D721Med (cell line): ENCODE measurements around the gene PCP4L1.

Experiments
- DNase-seq: peaks from one replicate; pipeline ENCODE4 v3.0.0; 2011; ENCODE audit warnings: low spot score; ENCODE audit not compliant: insufficient read length
- FAIRE-seq: peaks from 2 replicates; lab custom pipeline; 2011; peaks lifted over from hg19 to GRCh38; lab: Jason Lieb, UNC
- CTCF ChIP-seq: IDR thresholded peaks from 2 replicates; pipeline ENCODE4 v1.5.1; 2012; ENCODE audit warnings: mild to moderate bottlenecking, control low read depth; ENCODE audit not compliant: insufficient read depth; ENCODE audit errors: missing control alignments

PCP4L1 gene

GRCh38 chr1:161258439-161259344 is at the start of gene PCP4L1:
TSS of gene PCP4L1 (plus strand) at chr1:161258745. CDS start at chr1:161258975, 230 bp downstream.
- FAIRE-seq, result no peak

GRCh38 chr1:161209790-161210409 is 48.6 kb upstream of the PCP4L1 start:
- peak; percentile 99 for TF ChIP-seq CTCF
- DNase-seq (peak; percentile 65), FAIRE-seq (peak; percentile 48)

More at GRCh38 chr1:161258439-161259344, at the start of gene PCP4L1:
- no peak for DNase-seq
- no peak for TF ChIP-seq CTCF

- TF ChIP-seq CTCF, result no peak
- DNase-seq, result no peak
- no peak for FAIRE-seq
Measured at GRCh38 chr1:161214369-161214768, 44.2 kb upstream of the PCP4L1 start.

GRCh38 chr1:161215076-161215475 is 43.5 kb upstream of the PCP4L1 start, which contains the start of gene FCER1G:
TSS of gene FCER1G (plus strand) at chr1:161215295. CDS start at chr1:161215322, 27 bp downstream.
- FAIRE-seq (no peak), DNase-seq (no peak)
- TF ChIP-seq CTCF, result no peak

GRCh38 chr1:161216945-161217712 is 41.4 kb upstream of the PCP4L1 start:
- no peak for FAIRE-seq
- TF ChIP-seq CTCF, result no peak

GRCh38 chr1:161217831-161218230 is 40.7 kb upstream of the PCP4L1 start:
- no peak for TF ChIP-seq CTCF
- no peak for DNase-seq
- no peak for FAIRE-seq

More at GRCh38 chr1:161216945-161217712, 41.4 kb upstream of the PCP4L1 start:
- no peak for DNase-seq
